Rectal smooth muscle tissue (tissue), 1 donor: Measurements from ENCODE around the gene PTTG1IP.
"Not testable (repeated sequence)": the region's sequence is repeated elsewhere in the genome, so short reads cannot be mapped to it uniquely, and the experiment has no call there.

Experiments
- H3K27ac ChIP-seq: one replicate; pipeline ENCODE4 v1.7.0; 2013; ENCODE audit warnings: low read depth, low read length, inconsistent platforms
- H3K27me3 ChIP-seq: one replicate; pipeline ENCODE4 v1.7.0; 2013; ENCODE audit warnings: low read length; ENCODE audit not compliant: control insufficient read depth, insufficient read depth
- H3K36me3 ChIP-seq: one replicate; pipeline ENCODE4 v1.7.0; 2013; ENCODE audit warnings: low read length; ENCODE audit not compliant: control insufficient read depth, insufficient read depth
- H3K4me1 ChIP-seq: one replicate; pipeline ENCODE4 v1.7.0; 2013; ENCODE audit warnings: low read length; ENCODE audit not compliant: control insufficient read depth, insufficient read depth
- H3K4me3 ChIP-seq: one replicate; pipeline ENCODE4 v1.7.0; 2013; ENCODE audit warnings: low read length
- H3K9ac ChIP-seq: one replicate; pipeline ENCODE4 v1.7.0; 2013; ENCODE audit warnings: low read length

The PTTG1IP gene

DNA sequence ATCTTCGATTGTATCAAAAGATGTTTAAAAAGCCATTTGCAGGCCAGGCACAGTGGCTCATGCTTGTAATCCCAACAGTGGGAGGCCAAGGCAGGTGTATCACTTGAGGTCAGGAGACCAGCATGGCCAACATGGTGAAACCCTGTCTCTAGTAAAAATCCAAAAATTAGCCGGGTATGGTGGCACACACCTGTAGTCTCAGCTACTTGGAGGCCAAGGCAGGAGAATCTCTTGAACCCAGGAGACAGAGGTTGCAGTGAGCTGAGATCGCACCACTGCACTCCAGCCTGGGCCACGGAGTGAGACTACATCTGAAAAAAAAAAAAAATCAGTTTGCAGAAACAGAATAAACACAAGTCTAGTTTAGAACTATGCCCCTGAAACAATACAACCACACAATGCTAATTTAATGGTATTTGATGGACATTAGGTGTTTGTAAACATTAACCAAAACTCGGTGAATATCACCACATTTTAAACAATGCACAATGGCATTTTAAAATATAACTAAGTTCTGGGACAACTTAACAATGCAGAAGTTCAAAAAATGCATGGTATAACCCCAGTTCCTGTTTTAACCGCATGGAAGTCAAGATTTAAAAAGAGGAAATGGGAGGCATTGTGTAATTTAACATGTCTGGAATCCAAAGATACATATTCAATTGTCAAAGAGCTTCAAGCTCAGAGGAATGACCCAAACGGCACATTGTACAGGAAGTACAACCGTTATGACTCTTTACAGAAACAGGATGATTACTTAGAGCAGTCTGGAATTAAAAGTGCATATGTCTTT is 7.1 kb upstream of the PTTG1IP start:
- no peak overlapping the region for H3K9ac ChIP-seq
- H3K27ac ChIP-seq: no peak overlapping the region

GRCh38 chr21:44879238-44879637 is 5.7 kb upstream of the PTTG1IP start:
- H3K27me3 ChIP-seq, H3K9ac ChIP-seq, H3K27ac ChIP-seq, H3K4me3 ChIP-seq, H3K4me1 ChIP-seq, H3K36me3 ChIP-seq: not testable (repeated sequence)

More for the DNA sequence above, 7.1 kb upstream of the PTTG1IP start:
- Histone ChIP-seq H3K27me3 (peaks cover 1% of the 10 kb centered on the region), H3K4me3 (no peak overlapping the region), H3K4me1 (no peaks in the 10 kb centered on the region), H3K36me3 (no peaks in the 10 kb centered on the region)

DNA sequence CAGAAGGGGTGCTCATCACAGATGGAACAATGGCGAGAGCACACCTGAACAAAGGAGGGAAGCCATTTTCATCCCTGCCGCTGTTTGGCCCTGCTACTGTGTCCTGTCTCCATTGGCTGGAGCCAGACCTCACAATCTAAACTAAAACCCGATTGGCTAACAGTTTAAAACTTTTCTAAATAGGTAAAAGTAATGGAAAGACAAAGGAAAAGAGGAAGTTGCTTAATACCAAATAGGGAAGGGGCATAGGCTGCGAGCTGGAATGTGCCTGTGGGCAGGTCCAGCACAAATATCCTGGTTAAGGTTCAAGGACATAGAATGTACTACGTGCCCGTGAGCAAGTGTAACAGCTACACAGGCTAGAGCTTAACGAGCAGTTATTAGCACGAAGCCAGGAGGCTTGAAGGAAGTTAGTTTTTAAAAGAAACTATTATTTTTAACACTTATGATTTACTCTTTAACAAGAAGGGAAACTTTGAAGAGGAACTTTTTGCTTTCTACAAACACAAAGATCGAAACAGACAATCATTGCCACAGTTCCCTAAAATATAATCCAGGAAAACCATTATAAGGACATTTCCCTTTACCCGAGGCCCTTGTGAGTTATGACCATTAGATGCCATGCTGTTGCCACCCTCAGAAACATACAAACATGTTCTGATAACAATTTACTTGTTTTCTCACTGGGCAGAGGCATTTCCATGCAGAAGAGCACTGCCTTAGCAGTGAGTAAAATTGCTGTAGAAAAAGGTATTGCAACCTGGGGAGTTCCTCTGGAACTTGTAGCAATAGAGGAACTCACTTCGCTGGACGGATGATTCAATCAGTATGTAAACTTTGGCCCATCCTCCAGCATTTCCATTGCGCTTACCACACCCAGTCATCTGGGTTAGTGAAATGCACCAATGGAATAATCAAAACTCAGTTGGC is 4.8 kb upstream of the PTTG1IP start:
- H3K27me3 ChIP-seq: no peaks in the 10 kb centered on the region
- no peaks in the 10 kb centered on the region for H3K4me1 ChIP-seq
- H3K36me3 ChIP-seq: no peaks in the 10 kb centered on the region
- H3K9ac ChIP-seq: no peak overlapping the region
- no peak overlapping the region for H3K4me3 ChIP-seq
- H3K27ac ChIP-seq: no peak overlapping the region

DNA sequence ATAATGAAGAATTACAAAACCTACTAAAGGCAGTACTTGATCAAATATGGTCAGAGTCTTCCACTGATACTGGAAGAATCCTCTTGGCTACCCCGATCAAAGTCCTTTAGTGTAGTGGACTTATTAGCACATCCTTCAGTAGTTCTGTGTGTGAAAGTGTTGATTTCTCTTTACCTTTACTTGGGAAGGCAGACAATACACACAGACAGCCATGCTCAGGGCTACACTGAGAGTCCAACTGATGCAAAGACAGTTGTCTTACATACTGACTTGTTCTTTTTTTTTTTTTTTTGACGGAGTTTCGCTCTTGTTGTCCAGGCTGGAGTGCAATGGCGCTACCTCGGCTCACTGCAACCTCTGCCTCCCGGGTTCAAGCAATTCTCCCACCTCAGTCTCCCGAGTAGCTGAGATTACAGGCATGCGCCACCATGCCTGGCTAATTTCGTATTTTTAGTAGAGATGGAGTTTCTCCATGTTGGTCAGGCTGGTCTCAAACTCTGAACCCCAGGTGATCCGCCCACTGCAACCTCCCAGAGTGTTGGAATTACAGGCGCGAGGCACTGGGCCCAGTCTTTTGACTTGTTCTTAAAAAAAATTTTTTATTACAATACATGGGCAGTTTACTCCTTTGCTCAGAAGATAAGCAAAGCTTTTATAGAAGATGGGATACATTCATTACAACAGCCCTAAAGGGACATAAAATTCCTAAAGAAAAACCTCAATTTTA is 3.5 kb upstream of the PTTG1IP start:
- H3K4me1 ChIP-seq: no peaks in the 10 kb centered on the region
- no peaks in the 10 kb centered on the region for H3K36me3 ChIP-seq
- no peaks in the 10 kb centered on the region for H3K27me3 ChIP-seq
- H3K27ac ChIP-seq: no peak overlapping the region
- H3K4me3 ChIP-seq: no peak overlapping the region
- no peak overlapping the region for H3K9ac ChIP-seq

- no peak overlapping the region for H3K9ac ChIP-seq
- H3K27ac ChIP-seq: peak overlapping the region; percentile 90
Measured at GRCh38 chr21:44875316-44875700, 1.8 kb upstream of the PTTG1IP start.

DNA sequence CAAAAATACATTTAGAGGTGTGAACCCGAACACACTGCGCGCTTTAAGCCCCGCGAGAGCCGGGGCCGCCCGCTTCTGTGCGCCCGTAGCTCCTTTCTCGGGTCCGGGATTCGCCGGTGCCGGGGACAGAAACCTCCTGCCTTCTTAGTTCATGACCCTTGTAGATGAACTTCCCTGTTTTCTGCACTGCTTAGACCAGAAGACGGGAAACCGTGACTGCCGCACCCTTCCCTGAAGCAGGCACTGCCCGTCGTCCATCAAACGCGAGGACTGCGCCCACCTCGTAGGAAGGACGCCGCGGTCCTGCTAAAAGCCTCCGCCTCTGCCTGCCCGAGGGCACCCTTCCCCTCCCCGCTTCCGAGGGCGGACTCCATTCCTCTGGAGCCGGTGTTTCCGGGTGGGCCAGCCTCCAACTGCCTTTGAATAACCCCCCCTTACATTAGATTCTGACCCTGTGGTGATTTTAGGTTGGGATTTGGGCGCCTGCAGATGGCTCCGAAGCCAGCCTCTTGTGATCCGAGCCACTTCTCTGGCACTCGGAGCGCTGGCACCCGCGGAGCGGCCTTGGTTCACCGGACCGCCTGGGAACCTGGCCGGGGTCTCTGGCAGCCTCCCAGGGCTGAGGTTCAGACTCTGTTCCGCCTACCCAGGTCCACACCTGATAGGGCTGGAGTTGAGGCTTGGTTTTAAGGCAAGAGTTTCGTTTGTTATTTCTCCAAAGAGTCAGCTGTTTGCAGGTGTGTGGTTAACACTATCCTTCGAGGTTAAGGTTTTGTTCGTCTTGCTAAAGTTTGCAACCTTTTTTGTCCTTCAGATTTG is 1.2 kb upstream of the PTTG1IP start:
- Histone ChIP-seq H3K36me3 (no peaks in the 10 kb centered on the region), H3K9ac (peak overlapping the region; percentile 57), H3K27me3 (no peaks in the 10 kb centered on the region), H3K4me3 (peak overlapping the region; percentile 74), H3K27ac (peak overlapping the region; percentile 90), H3K4me1 (peaks cover 16% of the 10 kb centered on the region)

More at GRCh38 chr21:44875316-44875700, 1.8 kb upstream of the PTTG1IP start:
- Histone ChIP-seq H3K4me3 (peak overlapping the region; percentile 74), H3K4me1 (peaks cover 10% of the 10 kb centered on the region), H3K36me3 (no peaks in the 10 kb centered on the region), H3K27me3 (no peaks in the 10 kb centered on the region)

GRCh38 chr21:44874240-44874496 is 678 bp upstream of the PTTG1IP start:
- Histone ChIP-seq H3K9ac (peak overlapping the region; percentile 57), H3K4me3 (peak overlapping the region; percentile 74), H3K4me1 (peaks cover 20% of the 10 kb centered on the region), H3K36me3 (no peaks in the 10 kb centered on the region), H3K27me3 (no peaks in the 10 kb centered on the region), H3K27ac (peak overlapping the region; percentile 90)

GRCh38 chr21:44872649-44873355 is 688 bp downstream of the PTTG1IP start:
- peaks cover 33% of the 10 kb centered on the region for H3K4me1 ChIP-seq

GRCh38 chr21:44872323-44872648 is 1.2 kb downstream of the PTTG1IP start:
- H3K27ac ChIP-seq: peak overlapping the region; percentile 90
- peaks cover 3% of the 10 kb centered on the region for H3K36me3 ChIP-seq
- no peak overlapping the region for H3K9ac ChIP-seq
- peaks cover 36% of the 10 kb centered on the region for H3K4me1 ChIP-seq
- peak overlapping the region; percentile 92 for H3K4me3 ChIP-seq
- H3K27me3 ChIP-seq: no peaks in the 10 kb centered on the region

More at GRCh38 chr21:44872649-44873355, 688 bp downstream of the PTTG1IP start:
- Histone ChIP-seq H3K27me3 (no peaks in the 10 kb centered on the region), H3K4me3 (peak overlapping the region; percentile 92), H3K9ac (peak overlapping the region; percentile 87), H3K36me3 (no peaks in the 10 kb centered on the region), H3K27ac (peak overlapping the region; percentile 90)

GRCh38 chr21:44871576-44872269 is 1.8 kb downstream of the PTTG1IP start:
- H3K27me3 ChIP-seq: no peaks in the 10 kb centered on the region
- peaks cover 40% of the 10 kb centered on the region for H3K4me1 ChIP-seq
- peak overlapping the region; percentile 92 for H3K4me3 ChIP-seq
- peaks cover 3% of the 10 kb centered on the region for H3K36me3 ChIP-seq
- H3K9ac ChIP-seq: no peak overlapping the region
- H3K27ac ChIP-seq: peak overlapping the region; percentile 90
